ENCODE data around the gene FAS. TPM values are rescaled to one million over a fixed set of nuclear protein-coding genes. Genes with fewer than 3 reads are reported as not detected.
"Not testable (repeated sequence)": the region's sequence is repeated elsewhere in the genome, so short reads cannot be mapped to it uniquely, and the experiment has no call there.

The FAS gene
- total RNA-seq, 1 experiment from 2014 or later = 9.3 TPM

DNA sequence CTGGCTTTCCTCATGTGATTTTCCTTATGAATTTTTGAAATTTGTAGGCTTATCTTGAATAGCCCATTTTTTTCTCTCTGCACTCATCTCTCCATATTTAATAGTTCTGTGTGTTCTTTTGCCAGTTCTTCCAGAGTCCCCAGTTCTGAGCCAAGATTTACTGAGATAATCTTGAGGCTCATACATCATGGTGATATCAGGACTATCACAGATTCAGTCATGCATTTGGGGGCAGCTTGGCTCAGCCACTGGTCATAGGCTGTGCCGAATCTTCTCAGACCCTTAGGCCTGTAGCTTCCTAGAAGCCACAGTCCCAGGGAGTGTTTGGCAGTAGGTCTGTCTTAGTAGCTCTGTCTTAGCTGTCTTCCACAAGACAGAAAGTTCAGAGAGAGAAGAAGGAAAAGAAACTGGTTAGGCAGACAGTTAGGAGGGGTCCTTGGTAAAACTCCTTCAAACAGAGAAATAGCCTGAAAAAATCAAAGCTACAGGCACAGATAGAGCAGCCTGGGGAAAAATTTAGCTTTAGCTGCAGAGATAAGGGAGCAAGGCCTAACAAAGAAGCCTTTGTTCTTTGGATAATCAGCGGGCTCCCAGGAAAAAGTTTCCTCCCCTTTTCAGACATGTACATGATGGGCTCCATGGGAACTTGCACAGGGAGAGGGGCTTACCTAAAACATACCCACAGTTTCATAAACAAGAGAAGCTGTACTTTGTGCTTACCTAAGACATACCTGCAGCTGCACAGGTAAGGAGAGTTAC, 29.1 kb downstream of the FAS start (continued):
- TF ChIP-seq, protein P1, sequence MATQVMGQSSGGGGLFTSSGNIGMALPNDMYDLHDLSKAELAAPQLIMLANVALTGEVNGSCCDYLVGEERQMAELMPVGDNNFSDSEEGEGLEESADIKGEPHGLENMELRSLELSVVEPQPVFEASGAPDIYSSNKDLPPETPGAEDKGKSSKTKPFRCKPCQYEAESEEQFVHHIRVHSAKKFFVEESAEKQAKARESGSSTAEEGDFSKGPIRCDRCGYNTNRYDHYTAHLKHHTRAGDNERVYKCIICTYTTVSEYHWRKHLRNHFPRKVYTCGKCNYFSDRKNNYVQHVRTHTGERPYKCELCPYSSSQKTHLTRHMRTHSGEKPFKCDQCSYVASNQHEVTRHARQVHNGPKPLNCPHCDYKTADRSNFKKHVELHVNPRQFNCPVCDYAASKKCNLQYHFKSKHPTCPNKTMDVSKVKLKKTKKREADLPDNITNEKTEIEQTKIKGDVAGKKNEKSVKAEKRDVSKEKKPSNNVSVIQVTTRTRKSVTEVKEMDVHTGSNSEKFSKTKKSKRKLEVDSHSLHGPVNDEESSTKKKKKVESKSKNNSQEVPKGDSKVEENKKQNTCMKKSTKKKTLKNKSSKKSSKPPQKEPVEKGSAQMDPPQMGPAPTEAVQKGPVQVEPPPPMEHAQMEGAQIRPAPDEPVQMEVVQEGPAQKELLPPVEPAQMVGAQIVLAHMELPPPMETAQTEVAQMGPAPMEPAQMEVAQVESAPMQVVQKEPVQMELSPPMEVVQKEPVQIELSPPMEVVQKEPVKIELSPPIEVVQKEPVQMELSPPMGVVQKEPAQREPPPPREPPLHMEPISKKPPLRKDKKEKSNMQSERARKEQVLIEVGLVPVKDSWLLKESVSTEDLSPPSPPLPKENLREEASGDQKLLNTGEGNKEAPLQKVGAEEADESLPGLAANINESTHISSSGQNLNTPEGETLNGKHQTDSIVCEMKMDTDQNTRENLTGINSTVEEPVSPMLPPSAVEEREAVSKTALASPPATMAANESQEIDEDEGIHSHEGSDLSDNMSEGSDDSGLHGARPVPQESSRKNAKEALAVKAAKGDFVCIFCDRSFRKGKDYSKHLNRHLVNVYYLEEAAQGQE (IDR thresholded peaks at IDR 0.05; ENCODE audit: low read depth) = no peak
- no peak for TF ChIP-seq TCF7L2 (IDR thresholded peaks at IDR 0.05; ENCODE audit: borderline replicate concordance, extremely low read depth, insufficient read depth, insufficient read length)

DNA sequence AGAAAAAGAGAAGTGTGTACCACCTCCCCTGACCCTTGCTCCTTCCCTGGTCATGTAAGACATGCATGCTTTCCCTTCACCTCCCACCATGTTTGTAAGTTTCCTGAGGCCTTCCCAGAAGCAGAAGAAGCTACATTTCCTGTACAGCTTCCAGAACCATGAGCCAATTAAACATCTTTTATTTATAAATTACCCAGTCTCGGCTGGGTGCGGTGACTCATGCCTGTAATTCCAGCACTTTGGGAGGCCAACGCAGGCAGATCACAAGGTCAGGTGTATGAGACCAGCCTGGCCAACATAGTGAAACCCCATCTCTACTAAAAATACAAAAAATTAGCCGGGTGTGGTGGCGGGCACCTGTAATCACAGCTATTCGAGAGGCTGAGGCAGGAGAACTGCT, 30.9 kb downstream of the FAS start:
- CTCF ChIA-PET = not testable (repeated sequence)

More for the DNA sequence above, 30.9 kb downstream of the FAS start:
- DNase-seq (ENCODE audit: low read depth, low spot score); ATAC-seq; H3K27ac ChIP-seq (ENCODE audit: low read depth, low read length); intact Hi-C loops (cut with micrococcal nuclease); H3K9me2 ChIP-seq (ENCODE audit: insufficient read depth); BruUV-seq (replicated peaks); POLR2A ChIA-PET; H4K20me1 ChIP-seq (ENCODE audit: insufficient read depth); H3K9me3 ChIP-seq (ENCODE audit: control insufficient read depth in 1 of 2, insufficient read depth in 1 of 2, low read depth in 1 of 2, low read length in 2 of 2); H2AFZ ChIP-seq (ENCODE audit: low read depth, low read length, poor library complexity, severe bottlenecking); H3K27me3 ChIP-seq (ENCODE audit: insufficient read depth, low read length); H3K36me3 ChIP-seq (ENCODE audit: control insufficient read depth in 1 of 2, insufficient read depth in 2 of 2, low read length in 2 of 2); H3K4me3 ChIP-seq (replicated peaks in 1 of 2; ENCODE audit: low read depth in 1 of 2, low read length in 2 of 2); H3K4me2 ChIP-seq (ENCODE audit: low read length); H3K79me2 ChIP-seq (ENCODE audit: insufficient read depth, low read length); H3K4me1 ChIP-seq (ENCODE audit: control insufficient read depth in 1 of 2, insufficient read depth in 2 of 2, low read length in 2 of 2); RAD21 ChIA-PET (ENCODE audit: low non-redundant PET in 1 of 2, low total read pairs in 2 of 2, uncharacterized antibody in 2 of 2, unreplicated experiment in 2 of 2); H3K9ac ChIP-seq (ENCODE audit: low read length): not testable (repeated sequence)

All from HCT116 (cell line).